Measurements from ENCODE around the gene COG5. TPM values are rescaled to one million over a fixed set of nuclear protein-coding genes. Genes with fewer than 3 reads are reported as not detected.

Gene COG5
- total RNA-seq, 1 experiment from 2014 or later, result 32.2 TPM

DNA sequence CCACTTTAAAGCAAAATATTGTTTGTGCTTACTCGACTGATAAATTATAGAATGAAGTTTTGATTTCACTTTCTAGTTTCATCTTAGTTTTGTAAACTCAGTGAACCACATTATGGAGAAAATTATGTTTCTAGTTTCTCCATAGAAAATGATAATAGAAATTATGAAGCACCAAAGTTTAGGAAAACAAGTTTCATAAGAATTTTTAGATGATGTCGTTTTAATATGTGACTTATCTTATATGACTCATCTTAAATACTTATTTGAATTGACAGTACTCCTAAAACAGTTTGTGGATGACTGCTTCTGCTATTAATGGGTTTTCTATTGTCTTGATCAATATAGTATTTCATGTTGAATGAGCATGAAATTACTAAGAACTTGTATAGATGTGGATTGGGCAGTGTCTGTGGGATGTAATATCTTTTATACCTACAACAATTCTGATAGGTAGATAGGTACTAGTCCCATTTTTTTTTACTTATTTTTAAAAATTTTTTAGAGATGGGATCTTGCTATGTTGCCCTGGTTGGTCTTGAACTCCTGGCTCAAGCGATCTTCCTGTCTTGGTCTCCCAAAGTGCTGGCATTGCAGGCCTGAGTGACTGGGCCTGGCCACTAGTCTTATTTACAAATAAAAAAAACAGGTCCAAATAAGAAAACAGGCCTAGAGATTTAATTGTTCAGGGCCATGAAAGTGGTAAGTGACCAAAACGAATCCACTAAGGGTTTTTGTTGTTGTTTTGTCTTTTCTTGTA is 391.3 kb downstream of the COG5 start:
- Histone ChIP-seq H3K4me1 (ENCODE audit: insufficient read depth, low read length, poor library complexity, severe bottlenecking) (no peaks in the 10 kb centered on the region), H3K4me3 (ENCODE audit: low read depth, low read length, poor library complexity, severe bottlenecking) (no peak overlapping the region), H3K9me3 (ENCODE audit: low read depth, low read length, poor library complexity, severe bottlenecking) (no peaks in the 10 kb centered on the region), H3K36me3 (ENCODE audit: insufficient read depth, low read length, poor library complexity, severe bottlenecking) (no peaks in the 10 kb centered on the region), H3K27ac (ENCODE audit: low read depth, low read length, poor library complexity, severe bottlenecking) (no peak overlapping the region), H3K27me3 (replicated peaks; ENCODE audit: insufficient read depth, low read depth, low read length, poor library complexity) (no peaks in the 10 kb centered on the region)
- no peak for TF ChIP-seq EZH2 (IDR thresholded peaks at IDR 0.05; ENCODE audit: borderline replicate concordance, low read depth, low read length, poor library complexity, severe bottlenecking)
- TF ChIP-seq, protein P1, sequence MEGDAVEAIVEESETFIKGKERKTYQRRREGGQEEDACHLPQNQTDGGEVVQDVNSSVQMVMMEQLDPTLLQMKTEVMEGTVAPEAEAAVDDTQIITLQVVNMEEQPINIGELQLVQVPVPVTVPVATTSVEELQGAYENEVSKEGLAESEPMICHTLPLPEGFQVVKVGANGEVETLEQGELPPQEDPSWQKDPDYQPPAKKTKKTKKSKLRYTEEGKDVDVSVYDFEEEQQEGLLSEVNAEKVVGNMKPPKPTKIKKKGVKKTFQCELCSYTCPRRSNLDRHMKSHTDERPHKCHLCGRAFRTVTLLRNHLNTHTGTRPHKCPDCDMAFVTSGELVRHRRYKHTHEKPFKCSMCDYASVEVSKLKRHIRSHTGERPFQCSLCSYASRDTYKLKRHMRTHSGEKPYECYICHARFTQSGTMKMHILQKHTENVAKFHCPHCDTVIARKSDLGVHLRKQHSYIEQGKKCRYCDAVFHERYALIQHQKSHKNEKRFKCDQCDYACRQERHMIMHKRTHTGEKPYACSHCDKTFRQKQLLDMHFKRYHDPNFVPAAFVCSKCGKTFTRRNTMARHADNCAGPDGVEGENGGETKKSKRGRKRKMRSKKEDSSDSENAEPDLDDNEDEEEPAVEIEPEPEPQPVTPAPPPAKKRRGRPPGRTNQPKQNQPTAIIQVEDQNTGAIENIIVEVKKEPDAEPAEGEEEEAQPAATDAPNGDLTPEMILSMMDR (conservative IDR thresholded peaks at IDR 0.05; ENCODE audit: low read depth, low read length), result no peak
- CTCF ChIA-PET, result no interaction called here
- no peak for DNase-seq (ENCODE audit: low spot score)
- POLR2A ChIA-PET (ENCODE audit: low non-redundant PET), result no interaction called here
- intact Hi-C loops (cut with micrococcal nuclease; ENCODE audit: unreplicated experiment), result no loop called here
- BruUV-seq (replicated peaks), result no TSS peak

DNA sequence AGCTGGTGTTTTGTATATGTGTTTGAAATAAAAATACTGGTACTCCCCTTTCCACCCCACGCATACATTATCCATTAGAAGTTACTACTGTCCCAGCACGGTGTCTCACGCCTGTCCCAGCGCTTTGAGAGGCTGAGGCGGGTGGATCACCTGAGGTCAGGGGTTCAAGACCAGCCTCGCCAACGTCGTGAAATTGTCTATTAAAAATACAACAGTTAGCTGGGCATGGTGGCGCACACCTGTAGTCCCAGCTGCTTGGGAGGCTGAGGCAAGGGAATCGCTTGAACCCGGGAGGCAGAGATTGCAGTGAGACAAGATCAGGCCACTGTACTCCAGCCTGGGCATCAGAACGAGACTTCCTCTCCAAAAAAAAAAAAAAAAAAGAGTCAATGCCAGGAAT is 392.2 kb downstream of the COG5 start:
- no peak for TF ChIP-seq EZH2 (IDR thresholded peaks at IDR 0.05; ENCODE audit: borderline replicate concordance, low read depth, low read length, poor library complexity, severe bottlenecking)
- TF ChIP-seq, protein P1 (conservative IDR thresholded peaks at IDR 0.05; ENCODE audit: low read depth, low read length), result no peak
- ChIA-PET POLR2A (ENCODE audit: low non-redundant PET) (no interaction called here), CTCF (no interaction called here)
- DNase-seq (ENCODE audit: low spot score), result no peak
- Histone ChIP-seq H3K27ac (ENCODE audit: low read depth, low read length, poor library complexity, severe bottlenecking) (no peak overlapping the region), H3K4me1 (ENCODE audit: insufficient read depth, low read length, poor library complexity, severe bottlenecking) (peaks cover 3% of the 10 kb centered on the region), H3K36me3 (ENCODE audit: insufficient read depth, low read length, poor library complexity, severe bottlenecking) (no peaks in the 10 kb centered on the region), H3K4me3 (ENCODE audit: low read depth, low read length, poor library complexity, severe bottlenecking) (no peak overlapping the region), H3K9me3 (ENCODE audit: low read depth, low read length, poor library complexity, severe bottlenecking) (no peaks in the 10 kb centered on the region), H3K27me3 (replicated peaks; ENCODE audit: insufficient read depth, low read depth, low read length, poor library complexity) (no peaks in the 10 kb centered on the region)
- BruUV-seq (replicated peaks), result no TSS peak
- intact Hi-C loops (cut with micrococcal nuclease; ENCODE audit: unreplicated experiment), result no loop called here

DNA sequence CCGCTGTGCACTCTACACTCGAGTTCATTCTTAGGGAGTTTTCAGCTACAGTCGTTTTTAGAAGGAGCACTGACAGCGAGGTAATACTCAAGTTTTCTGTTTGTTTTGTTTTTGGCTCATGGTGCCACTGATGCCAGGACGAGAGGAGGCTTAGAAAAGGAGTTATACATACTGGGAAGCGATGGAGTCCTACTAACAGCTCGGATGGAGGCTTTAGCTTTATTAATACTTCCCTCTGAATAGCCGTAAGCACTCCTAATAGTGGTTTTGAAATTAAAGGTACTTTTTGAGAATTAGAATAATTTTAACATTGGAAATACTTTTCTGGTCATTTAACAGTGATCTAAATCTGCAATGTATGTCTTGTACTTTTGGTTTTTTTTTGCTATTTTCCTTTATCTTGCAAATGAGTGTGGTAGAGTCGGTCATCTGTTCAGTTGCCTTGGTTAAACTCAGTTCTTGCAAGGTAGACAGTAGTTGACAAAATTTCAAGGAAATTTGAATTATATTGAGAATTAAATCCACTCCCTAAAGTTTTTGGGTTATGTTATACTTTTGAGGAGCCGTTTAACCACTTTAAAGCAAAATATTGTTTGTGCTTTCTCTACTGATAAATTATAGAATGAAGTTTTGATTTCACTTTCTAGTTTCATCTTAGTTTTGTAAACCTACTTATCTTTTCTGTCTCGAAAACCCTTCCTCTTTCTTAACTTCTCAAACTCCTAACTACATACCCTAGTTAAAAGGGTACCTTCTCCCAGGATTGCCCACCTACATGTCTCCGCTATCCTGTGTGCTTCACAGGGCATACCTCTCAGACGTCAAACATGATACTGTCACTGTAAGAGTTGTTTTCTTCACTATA is 393.4 kb downstream of the COG5 start:
- CTCF ChIA-PET, result no interaction called here
- Histone ChIP-seq H3K27ac (ENCODE audit: low read depth, low read length, poor library complexity, severe bottlenecking) (peak overlapping the region; percentile 87), H3K36me3 (ENCODE audit: insufficient read depth, low read length, poor library complexity, severe bottlenecking) (no peaks in the 10 kb centered on the region), H3K4me3 (ENCODE audit: low read depth, low read length, poor library complexity, severe bottlenecking) (peak overlapping the region; percentile 84), H3K9me3 (ENCODE audit: low read depth, low read length, poor library complexity, severe bottlenecking) (no peaks in the 10 kb centered on the region), H3K4me1 (ENCODE audit: insufficient read depth, low read length, poor library complexity, severe bottlenecking) (peaks cover 5% of the 10 kb centered on the region), H3K27me3 (replicated peaks; ENCODE audit: insufficient read depth, low read depth, low read length, poor library complexity) (no peaks in the 10 kb centered on the region)
- POLR2A ChIA-PET (ENCODE audit: low non-redundant PET), result no interaction called here
- no peak for TF ChIP-seq EZH2 (IDR thresholded peaks at IDR 0.05; ENCODE audit: borderline replicate concordance, low read depth, low read length, poor library complexity, severe bottlenecking)
- DNase-seq (ENCODE audit: low spot score), result no peak
- intact Hi-C loops (cut with micrococcal nuclease; ENCODE audit: unreplicated experiment), result no loop called here
- TSS peak; percentile 75 for BruUV-seq (replicated peaks)
